AG20443 (cell line): ENCODE data around the gene ZMYND8.
"Not testable (repeated sequence)": the region's sequence is repeated elsewhere in the genome, so short reads cannot be mapped to it uniquely, and the experiment has no call there.

ENCODE experiments used
- DNase-seq: peaks from one replicate; pipeline ENCODE4 v3.0.0; 2012; ENCODE audit warnings: low spot score, mixed read lengths

Gene ZMYND8

GRCh38 chr20:47224300-47224791 lies 132.2 kb downstream of the ZMYND8 start:
- no peak for DNase-seq

GRCh38 chr20:47223896-47224295 lies 132.6 kb downstream of the ZMYND8 start:
- no peak for DNase-seq

GRCh38 chr20:47222468-47223119 lies 133.9 kb downstream of the ZMYND8 start:
- no peak for DNase-seq

GRCh38 chr20:47221036-47221625 lies 135.4 kb downstream of the ZMYND8 start:
- DNase-seq = no peak

- peak; percentile 56 for DNase-seq
Observed at GRCh38 chr20:47220161-47220582, 136.3 kb downstream of the ZMYND8 start.

- DNase-seq = no peak
Observed at GRCh38 chr20:47217482-47218446, 138.7 kb downstream of the ZMYND8 start.

GRCh38 chr20:47216819-47217410 lies 139.6 kb downstream of the ZMYND8 start:
- no peak for DNase-seq

- DNase-seq = no peak
Observed at GRCh38 chr20:47215653-47216397, 140.7 kb downstream of the ZMYND8 start.

GRCh38 chr20:47213966-47214365 lies 142.5 kb downstream of the ZMYND8 start:
- no peak for DNase-seq

GRCh38 chr20:47212606-47213207 lies 143.8 kb downstream of the ZMYND8 start:
- no peak for DNase-seq

GRCh38 chr20:47211036-47211435 lies 145.5 kb downstream of the ZMYND8 start:
- no peak for DNase-seq

- no peak for DNase-seq
Observed at GRCh38 chr20:47210470-47210869, 146.0 kb downstream of the ZMYND8 start.

- DNase-seq = no peak
Observed at GRCh38 chr20:47209982-47210381, 146.5 kb downstream of the ZMYND8 start.

- DNase-seq = no peak
Observed at GRCh38 chr20:47208534-47209174, 147.8 kb downstream of the ZMYND8 start.

- no peak for DNase-seq
Observed at GRCh38 chr20:47206962-47207641, 149.4 kb downstream of the ZMYND8 start.

GRCh38 chr20:47206552-47206951 lies 149.9 kb downstream of the ZMYND8 start:
- DNase-seq = not testable (repeated sequence)

GRCh38 chr20:47205577-47206123 lies 150.8 kb downstream of the ZMYND8 start:
- peak; percentile 87 for DNase-seq

- DNase-seq = not testable (repeated sequence)
Observed at GRCh38 chr20:47204850-47205122, 151.7 kb downstream of the ZMYND8 start.

- DNase-seq = peak; percentile 50
Observed at GRCh38 chr20:47204008-47204849, 152.3 kb downstream of the ZMYND8 start.
